ENCODE data around the gene RGMA. TPM values are rescaled to one million over a fixed set of nuclear protein-coding genes. Genes with fewer than 3 reads are reported as not detected.

Gene RGMA
- total and polyA plus RNA-seq, 2 donors (not counting 3 experiments of a cell fraction or from before 2014, with no cell fraction given) = 0.06 to 0.13 TPM

DNA sequence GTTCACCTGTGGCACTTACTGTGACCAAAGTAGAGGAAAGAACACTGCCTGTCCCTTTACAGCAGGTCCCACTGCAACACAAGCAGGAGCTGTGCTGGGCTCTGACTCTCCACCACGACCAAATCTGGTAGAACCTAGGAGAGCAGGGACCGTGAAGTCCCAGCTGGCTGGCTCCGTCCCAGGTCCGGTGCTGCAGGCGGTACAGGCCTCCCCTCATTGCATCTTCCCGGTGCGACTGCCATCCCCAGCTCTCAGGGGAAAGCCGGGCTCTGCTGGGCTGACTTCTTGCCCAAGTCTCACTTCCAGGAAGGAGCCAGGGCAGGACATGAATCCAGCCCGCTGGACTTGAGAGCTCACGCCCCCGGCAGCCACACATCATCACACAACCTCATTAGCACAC lies 33.8 kb downstream of the RGMA start:
- dilution Hi-C loops (cut with MboI; ENCODE audit: extremely low pct_ligation_motif_present, low sequenced_read_pairs) (no loop called here), intact Hi-C loops (cut with micrococcal nuclease) (no loop called here)
- no peak for FAIRE-seq
- Histone ChIP-seq H3K9me1 (replicated peaks; ENCODE audit: control insufficient read depth, extremely low read depth, insufficient read depth, low read length) (no peaks in the 10 kb centered on the region), H3K36me3 (ENCODE audit: control insufficient read depth in 2 of 2, extremely low read depth in 1 of 2, insufficient read depth in 2 of 2, low read length in 2 of 2) (no peaks in the 10 kb centered on the region), H3K79me2 (ENCODE audit: control insufficient read depth, insufficient read depth, low read length) (no peaks in the 10 kb centered on the region), H3K4me1 (ENCODE audit: control insufficient read depth, extremely low read depth, insufficient read depth, low read length) (no peaks in the 10 kb centered on the region), H3K9ac (replicated peaks; ENCODE audit: extremely low read depth, insufficient read depth, low read length) (no peak overlapping the region), H2AFZ (ENCODE audit: low read depth, low read length) (no peak overlapping the region), H3K4me2 (ENCODE audit: insufficient read depth, low read length) (no peak overlapping the region), H4K20me1 (replicated peaks; ENCODE audit: control insufficient read depth, extremely low read depth, insufficient read depth, low read length) (no peaks in the 10 kb centered on the region), H3K9me3 (replicated peaks; ENCODE audit: control insufficient read depth, insufficient read depth, low read length) (no peaks in the 10 kb centered on the region), H3K4me3 (replicated peaks in 1 of 3; ENCODE audit: insufficient read depth in 1 of 3, low read depth in 1 of 3, low read length in 3 of 3) (no peak overlapping the region), H3K27ac (ENCODE audit: insufficient read depth, low read depth, low read length) (no peak overlapping the region), H3K27me3 (ENCODE audit: control insufficient read depth in 2 of 2, insufficient read depth in 2 of 2, low read length in 2 of 2) (no peaks in the 10 kb centered on the region)
- DNase-seq (ENCODE audit: low read depth, low spot score) = no peak
- ChIA-PET CTCF (interaction anchor here (0.5 to 1.7 kb wide), 2 partner anchors 25 to 1221 kb away, joined by 3 to 4 read pairs; no protein-coding TSS in a partner anchor), POLR2A (no interaction called here)
- no TSS peak for BruUV-seq (replicated peaks)
- TF ChIP-seq EZH2 (IDR thresholded peaks at IDR 0.05; ENCODE audit: borderline replicate concordance, low read depth, low read length, severe bottlenecking) (no peak), JUN (IDR thresholded peaks at IDR 0.05; ENCODE audit: borderline replicate concordance, insufficient read depth, insufficient read length, low read depth) (no peak), GATA2 (IDR thresholded peaks at IDR 0.05; ENCODE audit: insufficient read depth, insufficient read length, low read depth, low read length) (no peak), POLR2A (IDR thresholded peaks at IDR 0.05; ENCODE audit: low read depth, low read length) (no peak), POLR2AphosphoS5 (IDR thresholded peaks at IDR 0.05; ENCODE audit: insufficient read depth, low read depth, low read length) (no peak), MYC (IDR thresholded peaks at IDR 0.05; ENCODE audit: low read depth, low read length) (no peak), FOS (IDR thresholded peaks at IDR 0.05; ENCODE audit: borderline replicate concordance, insufficient read depth, low read length) (no peak)
- TF ChIP-seq, protein P1, sequence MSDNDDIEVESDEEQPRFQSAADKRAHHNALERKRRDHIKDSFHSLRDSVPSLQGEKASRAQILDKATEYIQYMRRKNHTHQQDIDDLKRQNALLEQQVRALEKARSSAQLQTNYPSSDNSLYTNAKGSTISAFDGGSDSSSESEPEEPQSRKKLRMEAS (IDR thresholded peaks at IDR 0.05; ENCODE audit: insufficient read depth, insufficient read length) = no peak
- TF ChIP-seq, protein P2, sequence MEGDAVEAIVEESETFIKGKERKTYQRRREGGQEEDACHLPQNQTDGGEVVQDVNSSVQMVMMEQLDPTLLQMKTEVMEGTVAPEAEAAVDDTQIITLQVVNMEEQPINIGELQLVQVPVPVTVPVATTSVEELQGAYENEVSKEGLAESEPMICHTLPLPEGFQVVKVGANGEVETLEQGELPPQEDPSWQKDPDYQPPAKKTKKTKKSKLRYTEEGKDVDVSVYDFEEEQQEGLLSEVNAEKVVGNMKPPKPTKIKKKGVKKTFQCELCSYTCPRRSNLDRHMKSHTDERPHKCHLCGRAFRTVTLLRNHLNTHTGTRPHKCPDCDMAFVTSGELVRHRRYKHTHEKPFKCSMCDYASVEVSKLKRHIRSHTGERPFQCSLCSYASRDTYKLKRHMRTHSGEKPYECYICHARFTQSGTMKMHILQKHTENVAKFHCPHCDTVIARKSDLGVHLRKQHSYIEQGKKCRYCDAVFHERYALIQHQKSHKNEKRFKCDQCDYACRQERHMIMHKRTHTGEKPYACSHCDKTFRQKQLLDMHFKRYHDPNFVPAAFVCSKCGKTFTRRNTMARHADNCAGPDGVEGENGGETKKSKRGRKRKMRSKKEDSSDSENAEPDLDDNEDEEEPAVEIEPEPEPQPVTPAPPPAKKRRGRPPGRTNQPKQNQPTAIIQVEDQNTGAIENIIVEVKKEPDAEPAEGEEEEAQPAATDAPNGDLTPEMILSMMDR (IDR thresholded peaks at IDR 0.05; ENCODE audit: extremely low read depth in 1 of 2, insufficient read depth in 1 of 2, low read depth in 1 of 2, low read length in 2 of 2) = no peak
